DND-41 (cell line): Measurements from ENCODE around the gene NDUFS1.

ENCODE experiments used
- ATAC-seq: fragments of 200-7000 bp; cut with Tn5 transposase; 3 replicates; pipeline ENCODE4 v1.9.1; 2021; ENCODE audit warnings: low read depth; ENCODE audit not compliant: insufficient read depth
- DNase-seq: peaks from one replicate; pipeline ENCODE4 v3.0.0-alpha.2; 2020
- H2AFZ ChIP-seq: 2 replicates; pipeline ENCODE4 v1.6.0; 2012; ENCODE audit warnings: low read depth, low read length
- H3K27ac ChIP-seq: 2 replicates; pipeline ENCODE4 v1.5.1; 2012; ENCODE audit warnings: low read length, inconsistent platforms
- H3K27me3 ChIP-seq: fragments of 200-600 bp; sonication (generic); 2 replicates; pipeline ENCODE4 v1.6.0; 2012; ENCODE audit warnings: low read length, mild to moderate bottlenecking, inconsistent platforms; ENCODE audit not compliant: insufficient read depth, poor library complexity
- H3K36me3 ChIP-seq: 2 replicates; pipeline ENCODE4 v1.5.1; 2012; ENCODE audit warnings: low read length, inconsistent platforms; ENCODE audit not compliant: insufficient read depth
- H3K4me1 ChIP-seq: 2 replicates; pipeline ENCODE4 v1.5.1; 2012; ENCODE audit warnings: mild to moderate bottlenecking, low read length; ENCODE audit not compliant: insufficient read depth
- H3K4me2 ChIP-seq: 2 replicates; pipeline ENCODE4 v1.6.0; 2012; ENCODE audit warnings: mild to moderate bottlenecking, moderate library complexity, low read length, inconsistent platforms; ENCODE audit not compliant: insufficient read depth
- H3K4me3 ChIP-seq, 2 experiments: fragments of 200-600 bp in 1 of 2; shearing (Covaris generic) in 1 of 2; 2 replicates each; pipeline ENCODE4 v1.5.1; 2012 to 2016; ENCODE audit warnings: inconsistent platforms in 2 of 2, low read length in 2 of 2, mild to moderate bottlenecking in 2 of 2, low read depth in 1 of 2, moderate library complexity in 1 of 2
- H3K79me2 ChIP-seq: 2 replicates; pipeline ENCODE4 v1.6.0; 2012; ENCODE audit warnings: low read length, inconsistent platforms; ENCODE audit not compliant: insufficient read depth
- H3K9ac ChIP-seq: 2 replicates; pipeline ENCODE4 v1.6.0; 2012; ENCODE audit warnings: low read depth, mild to moderate bottlenecking, inconsistent platforms, low read length, moderate library complexity
- H3K9me3 ChIP-seq: 2 replicates; pipeline ENCODE4 v1.5.1; 2012; ENCODE audit warnings: low read length, moderate library complexity, mild to moderate bottlenecking, inconsistent platforms; ENCODE audit not compliant: insufficient read depth, severe bottlenecking
- H4K20me1 ChIP-seq: 2 replicates; pipeline ENCODE4 v1.6.0; 2012; ENCODE audit warnings: low read length; ENCODE audit not compliant: insufficient read depth
- CTCF ChIP-seq: IDR thresholded peaks from 2 replicates; pipeline ENCODE4 v1.5.1; 2012; ENCODE audit warnings: borderline replicate concordance, low read length, moderate library complexity, mild to moderate bottlenecking; ENCODE audit not compliant: poor library complexity, severe bottlenecking; ENCODE audit errors: extremely low read depth
- EZH2 ChIP-seq: IDR thresholded peaks from 3 replicates; pipeline ENCODE4 v1.6.1; 2012; ENCODE audit warnings: borderline replicate concordance, low read depth, mild to moderate bottlenecking, moderate library complexity, low read length, inconsistent platforms; ENCODE audit not compliant: severe bottlenecking

The NDUFS1 gene

GRCh38 chr2:206095536-206096332 is 63.5 kb downstream of the NDUFS1 start:
- Histone ChIP-seq H3K4me3 (no peak overlapping the region), H3K4me2 (no peak overlapping the region), H3K4me1 (no peaks in the 10 kb centered on the region), H3K79me2 (no peaks in the 10 kb centered on the region), H3K27ac (no peak overlapping the region), H2AFZ (no peak overlapping the region), H3K36me3 (no peaks in the 10 kb centered on the region), H3K9ac (no peak overlapping the region), H3K9me3 (no peaks in the 10 kb centered on the region), H3K27me3 (no peaks in the 10 kb centered on the region), H4K20me1 (no peaks in the 10 kb centered on the region)
- no peak for TF ChIP-seq CTCF
- TF ChIP-seq EZH2, result no peak
- ATAC-seq (no peak), DNase-seq (no peak)

GRCh38 chr2:206092297-206092696 is 66.9 kb downstream of the NDUFS1 start:
- H3K4me3 ChIP-seq, result no peak overlapping the region

GRCh38 chr2:206088248-206088647 is 71.0 kb downstream of the NDUFS1 start:
- Histone ChIP-seq H3K4me3 (no peak overlapping the region), H3K9ac (no peak overlapping the region), H3K9me3 (no peaks in the 10 kb centered on the region), H3K4me2 (peak overlapping the region; percentile 41; the same call in 1 of the 2 replicates), H3K27ac (no peak overlapping the region), H3K36me3 (no peaks in the 10 kb centered on the region; the same call in 1 of the 2 replicates), H2AFZ (no peak overlapping the region), H3K4me1 (peaks cover 28% of the 10 kb centered on the region), H4K20me1 (no peaks in the 10 kb centered on the region), H3K79me2 (peaks cover 54% of the 10 kb centered on the region), H3K27me3 (no peaks in the 10 kb centered on the region)
- TF ChIP-seq CTCF, result no peak
- TF ChIP-seq EZH2, result no peak
- ATAC-seq (no peak), DNase-seq (no peak)

More at GRCh38 chr2:206092297-206092696, 66.9 kb downstream of the NDUFS1 start:
- H3K9ac ChIP-seq, result no peak overlapping the region
- H3K4me2 ChIP-seq, result no peak overlapping the region
- no peak for TF ChIP-seq CTCF
- TF ChIP-seq EZH2, result no peak
- H3K27me3 ChIP-seq, result no peaks in the 10 kb centered on the region
- no peaks in the 10 kb centered on the region; the same call in 1 of the 2 replicates for H3K36me3 ChIP-seq
- H3K79me2 ChIP-seq, result peaks cover 16% of the 10 kb centered on the region
- no peak overlapping the region for H3K27ac ChIP-seq
- peaks cover 11% of the 10 kb centered on the region for H3K4me1 ChIP-seq
- ATAC-seq, result no peak
- DNase-seq, result no peak
- H3K9me3 ChIP-seq, result no peaks in the 10 kb centered on the region
- H2AFZ ChIP-seq, result no peak overlapping the region
- H4K20me1 ChIP-seq, result no peaks in the 10 kb centered on the region
